Head of caudate nucleus (tissue), 42 donors: ENCODE measurements around the gene PTDSS2.
"Not testable (repeated sequence)": the region's sequence is repeated elsewhere in the genome, so short reads cannot be mapped to it uniquely, and the experiment has no call there.

Source experiments
- DNase-seq, 42 donors: peaks; one replicate each; pipeline versions ENCODE4 v3.0.0 to v3.0.0-alpha.2; 2020 to 2021; ENCODE audit warnings: mixed read lengths in 7 of 42
- intact Hi-C: fragments of 100-400 bp; cut with DNase I; formaldehyde crosslinking; loops from one replicate; pipeline ENCODE4 v1.15.0; 2022

The PTDSS2 gene

GRCh38 chr11:428295-428694 lies 21.8 kb upstream of the PTDSS2 start:
- no peak for DNase-seq
- intact Hi-C loops = no loop called here

- intact Hi-C loops = no loop called here
- no peak for DNase-seq
These were observed 20.7 kb upstream of the PTDSS2 start for GRCh38 chr11:429391-429790.

- no peak for DNase-seq
- intact Hi-C loops = no loop called here
These were observed 20.1 kb upstream of the PTDSS2 start for GRCh38 chr11:429931-430456.

DNA sequence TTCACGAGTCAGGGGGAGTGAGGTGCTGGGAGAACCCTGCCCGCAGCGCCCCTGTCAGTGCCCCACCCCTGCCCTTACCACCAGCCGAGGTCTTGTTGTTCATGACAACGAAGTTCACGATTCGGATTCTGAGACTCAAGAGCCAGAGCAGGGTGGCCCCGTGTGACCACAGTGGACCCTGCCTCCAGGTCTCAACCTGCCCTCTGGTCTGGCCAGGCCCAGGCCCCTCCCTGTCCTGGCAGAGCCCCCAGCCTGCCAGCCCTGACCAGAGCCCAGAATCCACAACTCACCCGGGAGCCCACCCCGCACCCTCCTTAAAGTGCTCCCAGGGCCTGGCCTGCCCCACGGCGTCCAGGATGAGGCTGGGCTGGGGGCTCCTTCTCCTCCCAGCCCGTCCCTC lies 18.2 kb upstream of the PTDSS2 start:
- DNase-seq = no peak
- intact Hi-C loops = no loop called here

- intact Hi-C loops = no loop called here
- DNase-seq = no peak
These were observed 17.5 kb upstream of the PTDSS2 start for GRCh38 chr11:432501-433100.

- intact Hi-C loops = no loop called here
- no peak for DNase-seq
These were observed 17.0 kb upstream of the PTDSS2 start for GRCh38 chr11:433111-433510.

DNA sequence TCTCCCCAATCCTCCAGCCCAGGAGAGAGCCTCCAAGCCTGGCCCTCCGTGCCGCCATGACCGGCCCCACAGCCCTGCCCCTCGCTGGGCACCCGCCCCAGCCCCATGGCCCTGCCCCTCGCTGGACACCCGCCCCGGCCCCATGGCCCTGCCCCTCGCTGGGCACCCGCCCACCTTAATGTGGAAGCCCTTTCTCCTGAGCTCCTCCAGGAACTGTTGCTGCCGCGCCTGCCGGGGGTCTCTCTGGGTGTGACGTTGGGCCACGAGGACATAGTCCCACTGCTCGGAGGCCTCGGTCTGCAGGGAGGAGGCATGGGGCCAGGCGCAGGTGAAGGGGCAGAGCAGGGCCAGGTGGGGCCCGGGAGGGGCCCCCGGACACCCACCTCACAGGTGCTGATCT lies 16.4 kb upstream of the PTDSS2 start:
- intact Hi-C loops = no loop called here
- peak in 1 of 42 donors; percentile 1 for DNase-seq

- intact Hi-C loops = no loop called here
- DNase-seq = no peak
These were observed 15.6 kb upstream of the PTDSS2 start for GRCh38 chr11:434496-434895.

DNA sequence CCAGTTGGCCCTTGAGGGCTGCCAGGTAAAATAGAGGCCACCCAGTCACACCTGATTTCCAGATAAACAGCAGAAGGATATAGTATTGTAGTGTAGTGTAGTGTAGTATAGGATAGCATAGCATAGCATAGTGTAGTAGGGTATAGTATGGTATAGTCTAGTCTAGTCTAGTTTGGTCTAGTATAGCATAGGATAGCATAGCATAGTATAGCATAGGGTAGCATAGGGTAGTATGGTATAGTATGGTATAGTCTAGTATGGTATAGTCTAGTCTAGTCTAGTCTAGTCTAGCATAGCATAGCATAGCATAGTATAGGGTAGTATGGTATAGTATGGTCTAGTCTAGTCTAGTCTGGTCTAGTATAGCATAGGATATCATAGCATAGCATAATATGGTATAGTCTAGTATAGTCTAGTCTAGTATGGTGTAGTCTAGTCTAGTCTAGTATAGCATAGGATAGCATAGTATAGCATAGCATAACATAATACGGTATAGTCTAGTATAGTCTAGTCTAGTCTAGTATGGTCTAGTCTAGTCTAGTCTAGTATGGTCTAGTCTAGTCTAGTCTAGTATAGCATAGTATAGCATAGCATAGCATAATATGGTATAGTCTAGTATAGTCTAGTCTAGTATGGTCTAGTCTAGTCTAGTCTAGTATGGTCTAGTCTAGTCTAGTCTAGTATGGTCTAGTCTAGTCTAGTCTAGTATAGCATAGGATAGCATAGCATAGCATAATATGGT lies 14.9 kb upstream of the PTDSS2 start:
- intact Hi-C loops = not testable (repeated sequence)

DNA sequence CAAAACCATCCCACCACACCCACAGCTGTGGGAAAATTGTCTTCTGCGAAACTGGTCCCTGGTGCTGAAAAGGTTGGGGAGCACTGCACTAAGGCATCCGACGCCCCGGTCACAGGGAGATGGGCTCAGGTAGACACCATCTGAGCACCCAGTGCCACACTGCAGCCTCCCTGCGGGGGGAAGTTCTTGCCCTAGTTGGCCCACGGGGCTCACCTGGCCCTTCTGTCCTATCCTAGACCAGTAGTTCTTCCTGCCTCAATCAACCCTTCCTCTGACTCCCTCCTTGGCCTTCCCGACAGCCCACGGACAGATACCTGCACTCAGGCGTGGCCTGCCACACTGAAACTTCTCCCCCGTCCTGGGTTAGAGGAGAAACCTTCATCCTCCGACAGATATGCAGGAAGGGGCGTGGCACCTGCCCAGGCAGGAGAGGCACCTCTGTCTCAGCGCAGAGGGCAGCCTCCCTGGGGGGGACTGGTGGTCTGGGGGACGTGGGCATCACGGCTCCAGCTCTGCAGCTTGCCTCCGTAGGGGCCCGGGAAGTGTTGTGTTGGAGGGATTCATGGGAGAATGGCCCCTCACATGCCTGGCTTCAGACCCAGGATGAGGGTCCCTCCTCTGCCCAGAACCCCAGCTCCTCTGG lies 12.7 kb upstream of the PTDSS2 start:
- no peak for DNase-seq
- intact Hi-C loops = no loop called here

More for the DNA sequence above, 14.9 kb upstream of the PTDSS2 start:
- not testable (repeated sequence) for DNase-seq

- intact Hi-C loops = no loop called here
- no peak for DNase-seq
These were observed 11.8 kb upstream of the PTDSS2 start for GRCh38 chr11:438101-438844.

GRCh38 chr11:439315-440064 lies 10.6 kb upstream of the PTDSS2 start:
- DNase-seq = no peak

DNA sequence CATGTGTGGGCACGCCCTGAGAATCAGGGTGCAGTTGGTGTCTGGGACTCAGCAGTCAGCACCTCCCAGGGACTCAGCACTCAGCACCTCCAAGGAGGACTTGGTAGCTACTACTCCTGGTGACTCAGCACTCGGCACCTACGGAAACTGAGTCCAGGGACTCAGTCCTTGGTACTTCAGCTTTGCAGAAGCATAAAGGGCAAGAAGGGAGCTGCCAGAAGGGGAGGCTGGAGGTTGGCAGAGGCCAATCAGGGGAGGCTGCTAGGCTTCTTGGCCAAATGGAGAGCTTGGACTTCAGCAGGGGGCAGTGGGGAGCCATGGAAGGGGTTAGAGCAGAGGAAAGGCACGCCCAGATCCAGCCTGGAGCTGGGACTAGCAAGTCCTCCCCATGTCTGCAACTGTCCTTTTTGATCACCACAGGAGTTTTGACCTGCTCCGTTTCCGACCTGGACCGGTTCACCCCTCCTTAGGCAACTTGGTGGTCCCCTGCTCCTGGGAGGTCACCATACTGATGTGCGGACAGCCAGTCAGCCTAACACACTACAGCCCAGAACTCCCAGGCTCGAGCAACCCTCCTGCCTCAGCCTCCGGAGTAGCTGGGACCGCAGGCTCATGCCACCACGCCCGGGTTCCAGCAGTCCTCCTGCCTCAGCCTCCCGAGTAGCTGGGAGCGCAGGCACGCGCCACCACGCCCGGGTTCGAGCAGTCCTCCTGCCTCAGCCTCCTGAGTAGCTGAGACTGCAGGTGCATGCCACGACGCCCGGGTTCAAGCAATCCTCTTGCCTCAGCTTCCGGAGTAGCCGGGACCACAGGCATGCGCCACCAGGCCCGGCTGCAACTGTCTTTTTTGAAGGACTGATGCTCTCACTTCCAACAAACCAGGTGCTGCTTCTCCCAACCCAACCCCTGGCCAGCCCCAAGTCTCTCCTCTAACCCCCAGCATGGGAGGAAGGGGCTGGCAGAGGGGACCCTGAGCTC lies 9.7 kb upstream of the PTDSS2 start:
- DNase-seq = peak in 9 of 42 donors; percentile 18 to 62 (median 43)
- intact Hi-C loops = no loop called here

More at GRCh38 chr11:439315-440064, 10.6 kb upstream of the PTDSS2 start:
- intact Hi-C loops = no loop called here

DNA sequence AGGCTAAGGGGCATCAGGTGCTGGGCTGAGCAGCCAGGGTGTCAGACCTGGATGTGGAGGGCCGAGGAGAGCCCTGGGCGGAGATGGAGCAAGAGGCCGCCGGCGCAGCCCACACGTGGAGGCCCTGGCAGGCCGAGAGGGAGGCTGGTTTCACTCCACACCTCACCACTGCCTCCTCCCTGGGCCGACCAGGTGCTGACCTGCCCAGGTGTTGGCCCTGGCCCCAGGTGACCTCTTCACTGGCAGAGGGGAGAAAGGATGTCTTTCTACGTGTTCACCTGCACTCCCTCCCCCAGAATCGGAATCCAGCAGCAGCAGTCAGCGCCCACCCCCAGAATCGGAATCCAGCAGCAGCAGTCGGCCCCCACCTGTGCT lies 9.0 kb upstream of the PTDSS2 start:
- no peak for DNase-seq
- intact Hi-C loops = no loop called here

DNA sequence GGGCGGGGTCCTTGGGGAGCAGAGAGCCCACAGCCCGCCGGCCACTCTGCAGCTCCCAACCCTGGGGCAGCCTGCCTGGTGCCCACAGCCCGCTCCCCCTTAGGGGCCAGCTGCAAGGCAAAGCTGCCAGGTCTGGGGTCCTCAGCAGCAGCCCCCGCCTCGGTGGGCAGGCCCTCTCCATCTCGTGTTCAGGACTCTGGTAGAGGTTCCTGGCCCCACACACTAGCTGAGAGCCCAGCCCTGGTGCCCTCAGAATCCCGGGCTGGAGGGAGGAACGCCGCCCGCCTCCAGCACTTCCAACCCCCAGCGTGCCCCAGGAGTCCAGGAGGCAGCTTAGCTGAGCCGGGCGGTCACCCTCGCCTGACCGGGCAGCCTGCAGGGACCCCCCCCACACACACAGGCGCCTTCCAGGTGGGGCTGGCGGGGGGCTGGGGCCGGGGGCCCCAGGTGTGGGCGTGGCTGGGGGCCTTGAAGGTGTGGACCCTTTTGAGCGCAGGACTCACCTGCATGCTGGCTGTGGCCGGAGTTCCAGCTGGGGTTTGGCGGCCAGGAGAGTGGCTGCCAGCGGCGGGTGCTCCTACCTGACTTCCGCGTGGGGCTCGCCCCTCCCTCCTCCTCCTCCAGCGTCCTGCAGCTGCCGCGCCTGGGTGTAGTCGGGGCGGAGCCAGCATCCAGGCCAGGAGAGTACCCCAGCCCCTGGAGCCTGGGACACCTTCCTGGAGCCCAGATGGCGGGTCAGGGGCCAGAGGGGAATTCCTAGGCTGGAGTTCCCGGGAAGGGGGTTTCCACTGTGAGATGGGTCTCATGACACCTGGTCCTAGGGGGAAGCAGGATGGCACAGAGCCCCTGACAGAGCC lies 8.4 kb upstream of the PTDSS2 start, which contains the start of gene ANO9:
TSS of gene ANO9 (minus strand) at position 594 of the 857 bp plus-strand sequence. CDS start at position 509, 85 bp downstream.
- no peak for DNase-seq
- intact Hi-C loops = no loop called here

DNA sequence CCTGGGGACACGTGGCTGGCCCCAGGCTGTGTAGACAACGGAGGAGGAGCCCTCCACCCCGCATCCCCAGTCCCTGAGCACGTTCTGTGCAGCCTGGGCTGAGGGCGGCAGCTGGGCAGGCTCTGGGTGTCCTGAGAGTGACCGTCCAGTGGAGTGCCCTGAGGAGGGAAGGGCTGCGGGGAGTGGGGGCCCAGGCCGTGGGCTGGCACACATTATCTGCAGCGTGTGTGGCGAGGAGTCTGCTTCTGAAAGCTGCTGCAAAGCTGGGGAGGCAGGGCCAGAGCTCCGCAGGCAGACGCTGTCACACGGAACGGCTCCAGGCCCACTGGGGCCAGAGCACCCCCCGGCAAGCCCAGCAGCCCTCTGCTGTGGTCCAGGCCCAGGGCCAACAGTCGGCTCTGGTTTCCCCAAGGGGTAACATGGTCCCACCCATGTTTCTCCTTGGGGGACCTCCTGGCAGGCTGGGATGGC lies 7.4 kb upstream of the PTDSS2 start:
- intact Hi-C loops = no loop called here
- DNase-seq = no peak
